H54 (cell line): ENCODE data around the gene EPB41L4B.

Experiments
- DNase-seq: peaks from one replicate; pipeline ENCODE4 v3.0.0; 2011; ENCODE audit warnings: low spot score, mixed read lengths; ENCODE audit not compliant: insufficient read length
- FAIRE-seq: peaks from 3 replicates; lab custom pipeline; 2011; peaks lifted over from hg19 to GRCh38; lab: Jason Lieb, UNC
- POLR2A ChIP-seq: IDR thresholded peaks from 2 replicates; pipeline ENCODE4 v1.6.1; 2011; ENCODE audit warnings: low read depth, mild to moderate bottlenecking, low read length

The EPB41L4B gene

GRCh38 chr9:109167716-109168115 lies 153.1 kb downstream of the EPB41L4B start:
- FAIRE-seq (no peak), DNase-seq (no peak)
- no peak for TF ChIP-seq POLR2A

GRCh38 chr9:109166771-109167601 lies 153.9 kb downstream of the EPB41L4B start, which contains the start of gene FRRS1L:
Gene FRRS1L, minus strand, starts transcription at chr9:109167249. Its CDS starts 111 bp downstream, at chr9:109167138.
- no peak for DNase-seq
- FAIRE-seq = no peak
- TF ChIP-seq POLR2A = no peak

- FAIRE-seq = no peak
- DNase-seq = no peak
- TF ChIP-seq POLR2A = no peak
These were observed 154.6 kb downstream of the EPB41L4B start for GRCh38 chr9:109166171-109166770.

GRCh38 chr9:109164042-109164441 lies 156.8 kb downstream of the EPB41L4B start:
- FAIRE-seq (no peak), DNase-seq (no peak)
- TF ChIP-seq POLR2A = no peak

- no peak for DNase-seq
- no peak for TF ChIP-seq POLR2A
- FAIRE-seq = no peak
These were observed 157.7 kb downstream of the EPB41L4B start for GRCh38 chr9:109163194-109163593.

- DNase-seq (no peak), FAIRE-seq (no peak)
- no peak for TF ChIP-seq POLR2A
These were observed 158.2 kb downstream of the EPB41L4B start for GRCh38 chr9:109162677-109163076.

- FAIRE-seq (no peak), DNase-seq (no peak)
- no peak for TF ChIP-seq POLR2A
These were observed 159.4 kb downstream of the EPB41L4B start for GRCh38 chr9:109161471-109161870.

- no peak for DNase-seq
- TF ChIP-seq POLR2A = no peak
- no peak for FAIRE-seq
These were observed 161.3 kb downstream of the EPB41L4B start for GRCh38 chr9:109159583-109159982.

- no peak for DNase-seq
- FAIRE-seq = no peak
- no peak for TF ChIP-seq POLR2A
These were observed 162.2 kb downstream of the EPB41L4B start for GRCh38 chr9:109158651-109159050.

GRCh38 chr9:109156708-109157107 lies 164.2 kb downstream of the EPB41L4B start:
- no peak for FAIRE-seq
- TF ChIP-seq POLR2A = no peak
- DNase-seq = no peak

- FAIRE-seq (no peak), DNase-seq (no peak)
- TF ChIP-seq POLR2A = no peak
These were observed 169.8 kb downstream of the EPB41L4B start for GRCh38 chr9:109150925-109151545.

- no peak for TF ChIP-seq POLR2A
- DNase-seq (no peak), FAIRE-seq (no peak)
These were observed 171.1 kb downstream of the EPB41L4B start for GRCh38 chr9:109149722-109150121.

- no peak for DNase-seq
- FAIRE-seq = no peak
- TF ChIP-seq POLR2A = no peak
These were observed 171.8 kb downstream of the EPB41L4B start for GRCh38 chr9:109149089-109149488.

- DNase-seq (no peak), FAIRE-seq (no peak)
- TF ChIP-seq POLR2A = no peak
These were observed 175.8 kb downstream of the EPB41L4B start for GRCh38 chr9:109145051-109145450.
